Activated T-cell treated with anti-CD3 and anti-CD28 coated beads for 4 hours (primary cell): ENCODE measurements around the gene CFHR4.
"Not testable (repeated sequence)": the region's sequence is repeated elsewhere in the genome, so short reads cannot be mapped to it uniquely, and the experiment has no call there.

Experiments used
- DNase-seq: peaks from one replicate; pipeline ENCODE4 v3.0.0-alpha.2; 2020

The CFHR4 gene

DNA sequence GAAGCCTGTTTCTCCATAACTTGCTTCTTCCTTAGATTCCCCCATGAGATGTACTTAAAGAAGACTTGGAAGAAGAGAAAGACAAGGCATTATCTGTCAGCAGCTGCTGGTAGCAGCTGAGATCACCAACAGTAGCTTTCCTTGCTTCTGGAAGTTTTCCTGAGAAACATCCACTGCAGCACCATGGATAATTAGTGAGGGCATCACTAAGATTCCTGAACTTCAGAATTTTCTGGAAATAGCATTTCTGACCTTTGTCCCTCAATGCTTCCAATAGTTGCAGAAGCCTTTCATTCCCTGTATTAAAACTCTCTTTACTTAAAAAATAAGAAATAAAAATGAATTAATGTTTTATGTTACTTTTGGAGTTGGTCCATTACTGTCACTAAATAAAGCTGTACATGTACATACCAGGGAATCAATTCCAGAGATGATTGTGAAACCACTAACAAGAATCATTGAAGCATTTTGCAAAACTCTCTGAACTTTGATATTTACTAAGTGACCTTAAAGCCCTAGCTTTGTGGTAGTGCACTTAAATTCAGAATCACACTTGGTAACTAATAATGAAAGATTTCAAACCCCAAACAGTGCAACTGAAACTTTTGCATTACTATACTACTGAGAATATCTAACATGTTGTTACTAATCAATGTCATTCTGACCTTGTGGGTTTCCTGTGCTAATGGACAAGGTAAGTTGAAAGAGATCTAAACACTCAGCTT lies at the start of gene CFHR4:
TSS of gene CFHR4 (plus strand) at position 538 of the 725 bp plus-strand sequence. CDS start at position 637, 99 bp downstream.
- no peak for DNase-seq

DNA sequence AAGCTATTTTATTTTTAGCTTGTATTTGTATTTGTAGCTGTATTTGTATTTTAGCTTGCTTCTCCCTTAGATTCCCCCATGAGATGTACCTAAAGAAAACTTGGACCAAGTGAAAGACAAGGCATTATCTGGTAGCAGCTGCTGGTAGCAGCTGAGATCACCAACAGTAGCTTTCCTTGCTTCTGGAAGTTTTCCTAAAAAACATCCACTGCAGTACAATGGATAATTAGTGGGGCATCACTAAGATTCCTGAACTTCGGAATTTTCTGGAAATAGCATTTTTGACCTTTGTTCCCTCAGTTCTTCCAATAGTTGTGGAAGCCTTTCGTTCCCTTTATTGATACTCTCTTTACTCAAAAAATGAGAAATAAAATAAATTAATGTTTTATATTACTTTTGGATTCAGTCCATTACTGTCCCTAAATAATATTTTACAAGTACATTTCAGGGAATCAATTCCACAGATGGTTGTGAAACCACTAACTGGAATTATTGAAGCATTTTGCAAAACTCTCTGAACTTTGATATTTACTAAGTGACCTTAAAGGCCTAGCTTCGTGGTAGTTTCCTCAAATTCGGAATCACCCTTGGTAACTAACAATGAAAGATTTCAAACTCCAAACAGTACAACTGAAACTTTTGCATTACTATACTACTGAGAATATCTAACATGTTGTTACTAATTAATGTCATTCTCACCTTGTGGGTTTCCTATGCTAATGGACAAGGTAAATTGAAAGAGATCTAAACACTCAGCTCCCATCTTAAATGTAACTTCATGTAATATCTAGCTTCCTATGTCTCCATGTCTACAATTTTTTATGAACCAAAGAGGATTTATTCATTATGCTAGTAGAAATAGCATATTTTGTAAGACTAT lies 38.0 kb upstream of the CFHR4 start:
- DNase-seq: not testable (repeated sequence)

DNA sequence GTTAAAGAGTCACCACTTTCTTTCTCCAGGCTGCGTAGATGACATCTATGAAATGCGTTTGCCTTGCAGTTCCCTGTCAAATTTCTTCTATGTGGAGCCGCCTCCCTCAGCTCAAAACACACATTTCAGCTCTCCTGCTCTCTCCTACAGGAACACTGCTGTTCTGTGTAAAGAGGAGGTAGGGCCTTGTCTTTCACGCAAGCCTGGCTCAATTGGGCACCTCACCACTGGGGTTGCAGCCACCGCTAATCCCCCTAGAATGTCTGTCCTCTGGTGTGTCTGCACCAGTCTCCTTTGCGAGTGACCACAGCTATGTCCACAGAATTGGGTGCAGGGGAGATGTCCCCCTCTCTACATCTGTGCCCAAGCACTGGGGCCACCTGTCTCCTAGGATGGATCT lies 31.8 kb upstream of the CFHR4 start:
- no peak for DNase-seq

DNA sequence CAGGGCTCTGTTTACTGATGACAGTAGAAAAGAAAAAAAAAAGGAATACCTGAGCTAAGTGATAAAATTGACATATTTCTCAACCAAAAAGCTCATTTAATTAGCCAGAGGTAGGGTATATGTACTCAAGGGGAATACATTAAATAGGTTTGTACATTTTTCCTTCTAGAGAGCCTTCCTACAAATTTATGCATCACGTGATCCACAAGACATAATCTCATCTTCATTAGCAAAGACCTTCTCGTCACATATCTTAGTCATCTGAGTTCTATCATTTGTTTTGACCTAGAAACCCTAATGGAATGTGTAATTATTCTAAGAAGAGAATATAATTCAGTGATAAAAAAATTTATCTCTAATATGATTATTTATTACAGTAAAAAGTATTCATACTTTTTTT lies 30.7 kb upstream of the CFHR4 start:
- DNase-seq: no peak

GRCh38 chr1:196858811-196859210 lies 29.0 kb upstream of the CFHR4 start:
- no peak for DNase-seq

- DNase-seq: no peak
These were observed 27.4 kb upstream of the CFHR4 start for GRCh38 chr1:196860323-196860884.

GRCh38 chr1:196861429-196861828 lies 26.4 kb upstream of the CFHR4 start:
- DNase-seq: no peak

DNA sequence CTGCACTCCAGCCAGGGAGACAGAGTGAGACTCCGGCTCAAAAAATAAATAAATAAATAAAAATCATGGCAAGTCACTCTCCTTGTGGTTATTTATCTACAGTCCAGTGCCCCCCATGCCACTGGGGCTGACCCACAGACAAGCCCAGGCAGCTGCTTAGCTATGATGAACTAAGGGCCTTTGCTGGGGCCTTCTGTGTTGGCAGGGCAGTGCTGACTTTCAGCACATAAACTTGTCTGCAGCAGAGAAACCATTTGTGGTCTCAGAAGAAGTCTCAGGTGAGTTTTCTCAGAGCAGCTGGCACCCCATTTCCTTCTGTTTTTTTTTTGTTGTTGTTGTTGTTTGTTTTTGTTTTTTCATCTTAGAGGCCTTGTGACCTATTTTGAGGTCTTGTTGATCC lies 20.9 kb upstream of the CFHR4 start:
- DNase-seq: no peak

GRCh38 chr1:196873385-196873784 lies 14.5 kb upstream of the CFHR4 start:
- no peak for DNase-seq

GRCh38 chr1:196875935-196876334 lies 11.9 kb upstream of the CFHR4 start:
- no peak for DNase-seq

DNA sequence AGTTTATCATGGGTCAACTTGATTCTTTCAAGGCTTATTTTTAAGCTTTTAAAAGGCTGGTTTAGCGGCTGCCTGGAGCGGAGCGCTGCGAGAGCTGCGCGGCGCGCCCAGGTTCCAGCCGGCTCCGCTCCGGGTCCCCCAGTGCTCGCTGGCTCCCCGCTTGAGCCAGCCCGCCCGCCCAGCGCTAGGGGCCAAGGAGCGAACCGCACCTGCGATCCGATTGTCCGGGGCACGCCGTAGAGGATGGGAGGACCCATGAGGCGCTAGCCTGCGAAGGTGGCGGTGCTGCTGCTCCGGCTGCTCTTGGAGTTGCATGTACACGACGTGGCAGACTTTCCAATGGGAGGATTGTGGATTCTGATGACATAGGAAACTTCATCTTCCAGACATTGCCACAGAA lies 9.9 kb upstream of the CFHR4 start:
- DNase-seq: no peak

DNA sequence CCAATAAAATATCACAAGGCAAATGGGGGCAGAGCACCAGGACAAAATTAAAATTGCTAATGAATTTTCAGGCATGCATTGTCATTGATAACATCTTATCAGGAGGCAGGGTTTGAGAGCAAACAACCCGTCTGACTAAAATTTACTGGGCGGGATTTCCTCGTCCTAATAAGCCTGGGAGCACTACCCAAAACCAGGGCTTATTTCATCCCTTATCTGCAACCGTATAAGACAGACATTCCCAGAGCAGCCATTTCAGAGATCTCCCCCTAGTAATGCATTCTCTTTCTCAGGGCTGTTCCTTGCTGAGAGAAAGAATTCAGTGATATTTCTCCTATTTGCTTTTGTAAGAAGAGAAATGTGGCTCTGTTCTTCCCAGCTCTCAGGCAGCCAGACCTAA lies 1.3 kb upstream of the CFHR4 start:
- DNase-seq: not testable (repeated sequence)

DNA sequence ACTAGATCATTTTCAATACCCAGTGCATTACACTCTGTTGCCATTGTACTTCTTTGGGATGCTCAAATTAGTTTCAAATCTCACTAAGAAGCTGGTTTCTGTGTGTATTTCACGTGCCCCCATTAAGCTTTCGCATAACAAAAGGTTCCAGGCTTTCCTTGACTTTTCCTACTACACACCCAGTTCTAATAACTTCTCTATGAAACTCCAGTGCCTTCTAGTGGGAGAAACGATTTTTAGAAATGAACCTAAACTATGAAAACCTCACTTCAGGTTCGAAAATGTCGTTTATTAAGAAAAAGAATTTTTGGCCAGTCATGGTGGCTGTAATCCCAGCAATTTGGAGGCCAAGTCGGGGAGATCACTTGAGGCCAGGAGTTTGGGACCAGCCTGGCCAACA lies 2.8 kb downstream of the CFHR4 start:
- DNase-seq: no peak

GRCh38 chr1:196891251-196891650 lies 3.4 kb downstream of the CFHR4 start:
- no peak for DNase-seq

DNA sequence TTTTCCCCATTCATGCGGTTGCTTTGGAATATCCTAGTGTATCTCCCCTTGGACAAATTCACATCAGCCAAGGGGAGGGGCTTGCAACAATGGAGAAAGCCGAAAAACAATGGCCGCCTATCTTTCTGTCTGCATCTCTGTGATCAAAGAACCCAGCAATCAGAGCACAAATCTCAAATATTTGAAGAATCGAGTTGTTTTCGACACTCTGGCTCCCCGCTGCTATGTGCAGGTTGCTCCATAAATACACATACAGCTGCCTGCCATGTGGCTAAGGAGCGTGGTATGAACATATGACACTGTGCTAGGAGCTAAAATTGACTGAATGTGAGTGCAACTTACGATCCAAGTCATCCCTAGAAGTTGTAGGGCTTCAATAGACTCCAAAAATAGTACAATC lies 8.5 kb downstream of the CFHR4 start:
- no peak for DNase-seq

- no peak for DNase-seq
These were observed 9.4 kb downstream of the CFHR4 start for GRCh38 chr1:196897158-196897828.

- no peak for DNase-seq
These were observed 14.5 kb downstream of the CFHR4 start for GRCh38 chr1:196902344-196902743.

- no peak for DNase-seq
These were observed 22.4 kb downstream of the CFHR4 start for GRCh38 chr1:196910215-196910614.

- not testable (repeated sequence) for DNase-seq
These were observed 24.4 kb downstream of the CFHR4 start for GRCh38 chr1:196912283-196912682.

DNA sequence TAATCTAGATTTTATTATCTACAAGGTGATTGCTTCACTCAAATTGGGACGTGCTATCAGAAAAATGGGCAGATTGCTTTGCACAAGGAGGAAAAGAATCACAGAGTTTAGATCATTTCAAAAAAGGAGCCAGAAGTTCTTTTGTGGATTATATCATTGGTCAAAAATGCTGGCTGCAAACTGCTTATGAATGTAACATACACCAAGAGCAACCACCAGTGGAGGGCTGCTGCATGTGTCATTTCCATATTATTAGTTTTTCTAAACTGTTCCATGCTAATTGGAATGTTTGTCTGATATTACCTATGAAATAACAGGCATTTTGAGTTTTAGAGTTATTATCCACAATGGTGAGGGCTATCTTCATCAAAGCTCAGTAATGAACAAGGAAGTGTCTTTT lies 39.0 kb downstream of the CFHR4 start:
- DNase-seq: not testable (repeated sequence)

GRCh38 chr1:196932853-196933252 lies 45.0 kb downstream of the CFHR4 start:
- not testable (repeated sequence) for DNase-seq

DNA sequence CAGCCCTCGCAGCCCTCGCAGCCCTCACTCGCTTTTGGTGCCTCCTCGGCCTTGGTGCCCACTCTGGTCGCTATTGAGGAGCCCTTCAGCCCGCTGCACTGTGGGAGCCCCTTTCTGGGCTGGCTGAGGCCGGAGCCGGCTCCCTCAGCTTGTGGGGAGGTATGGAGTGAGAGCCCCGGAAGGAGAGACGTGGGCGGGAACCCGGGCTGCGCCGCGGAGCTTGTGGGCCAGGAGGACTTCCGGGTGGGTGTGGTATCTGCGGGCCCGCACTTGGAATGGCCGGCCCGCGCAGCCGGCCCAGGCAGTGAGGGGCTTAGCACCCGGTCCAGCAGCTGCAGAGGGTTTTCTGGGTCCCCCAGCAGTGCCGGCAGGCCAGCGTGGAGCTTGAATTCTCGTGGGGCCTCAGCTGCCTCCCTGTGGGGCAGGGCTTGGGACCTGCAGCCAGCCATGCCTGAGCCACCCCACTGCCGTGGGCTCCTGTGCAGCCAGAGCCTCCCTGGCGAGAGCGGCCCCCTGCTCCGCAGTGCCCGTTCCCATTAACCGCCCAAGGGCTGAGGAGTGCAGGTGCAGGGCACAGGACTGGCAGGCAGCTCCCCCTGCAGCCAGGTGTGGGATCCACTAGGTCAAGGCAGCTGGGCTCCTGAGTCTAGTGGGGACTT lies 45.8 kb downstream of the CFHR4 start:
- no peak for DNase-seq

DNA sequence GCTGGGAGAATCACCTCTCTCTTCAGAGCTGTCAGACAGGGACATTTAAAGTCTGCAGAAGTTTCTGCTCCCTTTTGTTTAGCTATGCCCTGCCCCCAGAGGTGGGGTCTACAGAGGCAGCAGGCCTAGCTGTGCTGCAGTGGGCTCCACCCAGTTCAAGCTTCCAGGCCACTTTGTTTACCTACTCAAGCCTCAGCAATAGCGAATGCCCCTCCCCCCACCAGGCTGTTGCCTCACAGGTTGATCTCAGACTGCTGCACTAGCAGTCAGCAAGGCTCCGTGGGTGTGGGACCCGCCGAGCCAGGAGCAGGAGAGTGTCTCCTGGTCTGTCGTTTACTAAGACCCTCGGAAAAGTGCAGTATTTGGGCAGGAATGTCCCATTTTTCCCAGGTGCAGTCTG lies 53.6 kb downstream of the CFHR4 start:
- DNase-seq: not testable (repeated sequence)
